K562 (cell line): ENCODE results near the gene PPP1R15A. TPM values are rescaled to one million over a fixed set of nuclear protein-coding genes. Genes with fewer than 3 reads are reported as not detected.

ENCODE experiments used
- ARID3B ChIP-seq: fragments of 250-450 bp; sonication (Bioruptor Pico); IDR thresholded peaks from 2 replicates; pipeline ENCODE4 v1.4.0; 2020; ENCODE audit warnings: borderline replicate concordance
- CHD2 ChIP-seq: IDR thresholded peaks from 2 replicates; pipeline ENCODE4 v1.6.1; 2011; ENCODE audit warnings: low read depth, low read length
- E4F1 ChIP-seq: fragments of 250-450 bp; sonication (Bioruptor Pico); IDR thresholded peaks from 2 replicates; pipeline ENCODE4 v1.5.0; 2021; ENCODE audit warnings: mild to moderate bottlenecking, borderline replicate concordance
- EHMT2 ChIP-seq: fragments of 450-650 bp; IDR thresholded peaks from 2 replicates; pipeline ENCODE4 v1.6.1; 2018; ENCODE audit warnings: antibody characterized with exemption
- HMBOX1 ChIP-seq: sonication (generic); IDR thresholded peaks from 2 replicates; pipeline ENCODE4 v1.6.1; 2016
- KAT7 ChIP-seq: sonication (generic); formaldehyde crosslinking; IDR thresholded peaks from 2 replicates; pipeline ENCODE4 v1.8.0; 2022; ENCODE audit warnings: missing genetic modification reagents, mild to moderate bottlenecking, borderline replicate concordance
- PHB ChIP-seq: fragments of 250-450 bp; sonication (Bioruptor Pico); IDR thresholded peaks from 2 replicates; pipeline ENCODE4 v1.5.0; 2021
- RAD21 ChIP-seq, 2 experiments: fragments of 250-450 bp in 1 of 2; fragments of 450-650 bp in 1 of 2; sonication (Bioruptor Pico) in 1 of 2; formaldehyde crosslinking in 1 of 2; IDR thresholded peaks in 1 of 2; conservative IDR thresholded peaks in 1 of 2; 2 replicates each; pipeline versions ENCODE4 v1.4.0 to v1.8.0; 2020 to 2022; ENCODE audit warnings: mild to moderate bottlenecking in 2 of 2, moderate library complexity in 1 of 2
- RHOXF2B ChIP-seq: fragments of 250-450 bp; sonication (Bioruptor Pico); conservative IDR thresholded peaks from 2 replicates; pipeline ENCODE4 v1.5.1; 2021
- SMC3 ChIP-seq: conservative IDR thresholded peaks from 2 replicates; pipeline ENCODE4 v1.6.1; 2011; ENCODE audit warnings: low read depth, low read length, improper control_type of control experiment; ENCODE audit not compliant: insufficient read depth
- YY1 ChIP-seq, 3 experiments: IDR thresholded peaks; 2 replicates each; pipeline ENCODE4 v1.6.1; 2011; ENCODE audit warnings: low read length in 2 of 3, mild to moderate bottlenecking in 2 of 3, moderate library complexity in 2 of 3, borderline replicate concordance in 1 of 3, control low read depth in 1 of 3, low read depth in 1 of 3; ENCODE audit not compliant: insufficient read depth in 3 of 3, insufficient replicate concordance in 2 of 3, control insufficient read depth in 1 of 3, insufficient read length in 1 of 3; ENCODE audit errors: extremely low read depth in 1 of 3
- ZNF232 ChIP-seq: sonication (generic); formaldehyde crosslinking; IDR thresholded peaks from 2 replicates; pipeline ENCODE4 v1.8.0; 2022; ENCODE audit warnings: mild to moderate bottlenecking, missing genetic modification reagents
- ZNF274 ChIP-seq: IDR thresholded peaks from 2 replicates; pipeline ENCODE4 v1.6.1; 2011; ENCODE audit warnings: low read depth, mild to moderate bottlenecking, low read length, moderate library complexity, borderline replicate concordance
- ZNF408 ChIP-seq: fragments of 250-450 bp; sonication (Bioruptor Pico); IDR thresholded peaks from 2 replicates; pipeline ENCODE4 v1.4.0; 2020; ENCODE audit warnings: low read depth, mild to moderate bottlenecking, moderate library complexity
- ZNF75A ChIP-seq: fragments of 450-650 bp; formaldehyde crosslinking; IDR thresholded peaks from 2 replicates; pipeline ENCODE4 v1.4.0; 2020; ENCODE audit warnings: mild to moderate bottlenecking
- polyA plus RNA-seq, 8 experiments: library from polyadenylated mRNA; depleted of rRNA in 4 of 8; stranded (reverse) in 5 of 8; unstranded in 3 of 8; fragments of >200 nt; fragmentation: Nextera tagmentation in 2 of 8; fragmentation: Illumina TruSeq in 1 of 8; extraction: Ambion mirVana in 2 of 8; extraction: Trizol in 1 of 8; gene quantifications; 2 replicates each; pipeline versions ENCODE4 v1.2.1 to v1.2.3, GENCODE V29; 2011 to 2014; ENCODE audit warnings: inconsistent platforms in 1 of 8, missing spikeins in 1 of 8
- total RNA-seq, 7 experiments: library from RNA; depleted of rRNA in 6 of 7; stranded (reverse); fragments of >200 nt in 6 of 7; fragmentation: Illumina TruSeq in 2 of 7; extraction: Trizol in 2 of 7; gene quantifications; 2 replicates each; pipeline versions ENCODE4 v1.2.1 to v1.2.3, GENCODE V29; 2011 to 2021; ENCODE audit warnings: low replicate concordance in 1 of 7
- TF ChIP-seq, protein P1 (sequence below): sonication (generic); formaldehyde crosslinking; IDR thresholded peaks from 2 replicates; pipeline ENCODE4 v1.8.0; 2022; ENCODE audit warnings: mild to moderate bottlenecking, missing genetic modification reagents
- TF ChIP-seq, protein P2 (sequence below): sonication (generic); formaldehyde crosslinking; IDR thresholded peaks from 2 replicates; pipeline ENCODE4 v1.8.1; 2022; ENCODE audit warnings: missing genetic modification reagents
- TF ChIP-seq, protein P3 (sequence below): fragments of 250-450 bp; sonication (Bioruptor Pico); IDR thresholded peaks from 2 replicates; pipeline ENCODE4 v1.9.0; 2021; ENCODE audit warnings: mild to moderate bottlenecking, inconsistent platforms

The PPP1R15A gene
- total and polyA plus RNA-seq, 9 of the 15 experiments (the other 6 are each of a cell fraction or from before 2014, with no cell fraction given) = 0.42 to 73.7 (median 44.0) TPM

GRCh38 chr19:48879025-48879637 lies 6.9 kb downstream of the PPP1R15A start (continued):
- TF ChIP-seq RHOXF2B (CRISPR knock-in tag) (no peak), RAD21 (CRISPR knock-in tag; conservative IDR thresholded peaks at IDR 0.05 in 1 of 2, IDR thresholded peaks at IDR 0.05 in 1 of 2) (no peak), ARID3B (CRISPR knock-in tag) (no peak), HMBOX1 (no peak; the same call in 1 of the 2 replicates), CHD2 (no peak), EHMT2 (no peak), YY1 (IDR thresholded peaks at IDR 0.05; ENCODE audit: borderline replicate concordance in 1 of 3, control insufficient read depth in 1 of 3, extremely low read depth in 1 of 3, insufficient read depth in 3 of 3, insufficient read length in 1 of 3, insufficient replicate concordance in 2 of 3, low read depth in 1 of 3, low read length in 2 of 3) (no peak), PHB (CRISPR knock-in tag) (no peak), SMC3 (no peak), ZNF75A (CRISPR knock-in tag) (no peak), ZNF274 (no peak), KAT7 (CRISPR knock-in tag) (no peak), ZNF408 (CRISPR knock-in tag) (no peak), ZNF232 (CRISPR knock-in tag) (no peak), E4F1 (CRISPR knock-in tag) (no peak)
- TF ChIP-seq, protein P1, sequence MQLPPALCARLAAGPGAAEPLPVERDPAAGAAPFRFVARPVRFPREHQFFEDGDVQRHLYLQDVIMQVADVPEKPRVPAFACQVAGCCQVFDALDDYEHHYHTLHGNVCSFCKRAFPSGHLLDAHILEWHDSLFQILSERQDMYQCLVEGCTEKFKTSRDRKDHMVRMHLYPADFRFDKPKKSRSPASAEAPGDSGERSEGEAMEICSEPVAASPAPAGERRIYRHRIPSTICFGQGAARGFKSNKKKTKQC (CRISPR knock-in tag) = no peak
- TF ChIP-seq, protein P2, sequence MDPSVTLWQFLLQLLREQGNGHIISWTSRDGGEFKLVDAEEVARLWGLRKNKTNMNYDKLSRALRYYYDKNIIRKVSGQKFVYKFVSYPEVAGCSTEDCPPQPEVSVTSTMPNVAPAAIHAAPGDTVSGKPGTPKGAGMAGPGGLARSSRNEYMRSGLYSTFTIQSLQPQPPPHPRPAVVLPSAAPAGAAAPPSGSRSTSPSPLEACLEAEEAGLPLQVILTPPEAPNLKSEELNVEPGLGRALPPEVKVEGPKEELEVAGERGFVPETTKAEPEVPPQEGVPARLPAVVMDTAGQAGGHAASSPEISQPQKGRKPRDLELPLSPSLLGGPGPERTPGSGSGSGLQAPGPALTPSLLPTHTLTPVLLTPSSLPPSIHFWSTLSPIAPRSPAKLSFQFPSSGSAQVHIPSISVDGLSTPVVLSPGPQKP = no peak
- TF ChIP-seq, protein P3, sequence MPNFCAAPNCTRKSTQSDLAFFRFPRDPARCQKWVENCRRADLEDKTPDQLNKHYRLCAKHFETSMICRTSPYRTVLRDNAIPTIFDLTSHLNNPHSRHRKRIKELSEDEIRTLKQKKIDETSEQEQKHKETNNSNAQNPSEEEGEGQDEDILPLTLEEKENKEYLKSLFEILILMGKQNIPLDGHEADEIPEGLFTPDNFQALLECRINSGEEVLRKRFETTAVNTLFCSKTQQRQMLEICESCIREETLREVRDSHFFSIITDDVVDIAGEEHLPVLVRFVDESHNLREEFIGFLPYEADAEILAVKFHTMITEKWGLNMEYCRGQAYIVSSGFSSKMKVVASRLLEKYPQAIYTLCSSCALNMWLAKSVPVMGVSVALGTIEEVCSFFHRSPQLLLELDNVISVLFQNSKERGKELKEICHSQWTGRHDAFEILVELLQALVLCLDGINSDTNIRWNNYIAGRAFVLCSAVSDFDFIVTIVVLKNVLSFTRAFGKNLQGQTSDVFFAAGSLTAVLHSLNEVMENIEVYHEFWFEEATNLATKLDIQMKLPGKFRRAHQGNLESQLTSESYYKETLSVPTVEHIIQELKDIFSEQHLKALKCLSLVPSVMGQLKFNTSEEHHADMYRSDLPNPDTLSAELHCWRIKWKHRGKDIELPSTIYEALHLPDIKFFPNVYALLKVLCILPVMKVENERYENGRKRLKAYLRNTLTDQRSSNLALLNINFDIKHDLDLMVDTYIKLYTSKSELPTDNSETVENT (CRISPR knock-in tag) = no peak
